CD14-positive monocyte (primary cell): ENCODE data around the gene CRYBG3. TPM values are rescaled to one million over a fixed set of nuclear protein-coding genes. Genes with fewer than 3 reads are reported as not detected.

Experiments
- DNase-seq, 3 donors: peaks; one replicate each; pipeline ENCODE4 v3.0.0-alpha.2; 2011 to 2022
- H2AFZ ChIP-seq: 2 replicates; pipeline ENCODE4 v1.6.0; 2012; ENCODE audit warnings: mild to moderate bottlenecking, low read depth, low read length, inconsistent platforms; ENCODE audit not compliant: insufficient read depth, poor library complexity, severe bottlenecking
- H3K27ac ChIP-seq, 2 donors: 1 replicate in 1 of 2; 2 replicates in 1 of 2; pipeline ENCODE4 v1.5.1; 2012 to 2013; ENCODE audit warnings: low read length in 2 of 2, control low read depth in 1 of 2, inconsistent platforms in 1 of 2, low read depth in 1 of 2, mild to moderate bottlenecking in 1 of 2
- H3K27me3 ChIP-seq, 2 donors: one replicate each; pipeline versions ENCODE4 v1.6.0 to v1.6.1; 2011 to 2013; ENCODE audit warnings: low read length in 2 of 2; ENCODE audit not compliant: control insufficient read depth in 2 of 2, insufficient read depth in 2 of 2
- H3K36me3 ChIP-seq, 2 donors: replicated peaks in 1 of 2; 1 replicate in 1 of 2; 2 replicates in 1 of 2; pipeline versions ENCODE4 v1.5.1 to v1.6.1; 2012 to 2013; ENCODE audit warnings: low read length in 2 of 2, control low read depth in 1 of 2, inconsistent platforms in 1 of 2, mild to moderate bottlenecking in 1 of 2; ENCODE audit not compliant: insufficient read depth in 2 of 2, control insufficient read depth in 1 of 2
- H3K4me1 ChIP-seq, 2 donors: 1 replicate in 1 of 2; 2 replicates in 1 of 2; pipeline versions ENCODE4 v1.5.1 to v1.6.1; 2012 to 2013; ENCODE audit warnings: low read length in 2 of 2, control low read depth in 1 of 2, inconsistent platforms in 1 of 2, mild to moderate bottlenecking in 1 of 2, moderate library complexity in 1 of 2; ENCODE audit not compliant: insufficient read depth in 2 of 2, control insufficient read depth in 1 of 2
- H3K4me2 ChIP-seq: replicated peaks from 2 replicates; pipeline ENCODE3; 2012; ENCODE audit warnings: low read length, moderate library complexity, mild to moderate bottlenecking; ENCODE audit not compliant: poor library complexity, severe bottlenecking; ENCODE audit errors: extremely low read depth
- H3K4me3 ChIP-seq, 3 experiments: fragments of 200-600 bp in 1 of 3; sonication (generic) in 1 of 3; replicated peaks in 1 of 3; 1 replicate in 2 of 3; 2 replicates in 1 of 3; pipeline ENCODE4 v1.5.1; 2011 to 2013; ENCODE audit warnings: low read length in 3 of 3, mild to moderate bottlenecking in 3 of 3, control low read depth in 2 of 3, low read depth in 2 of 3, inconsistent platforms in 1 of 3, moderate library complexity in 1 of 3
- H3K79me2 ChIP-seq: 2 replicates; pipeline ENCODE4 v1.6.0; 2012; ENCODE audit warnings: mild to moderate bottlenecking, control low read depth, inconsistent platforms, low read length, moderate library complexity; ENCODE audit not compliant: insufficient read depth
- H3K9ac ChIP-seq: 2 replicates; pipeline ENCODE4 v1.6.0; 2017; ENCODE audit warnings: low read length, mild to moderate bottlenecking; ENCODE audit not compliant: insufficient read depth, poor library complexity, severe bottlenecking
- H3K9me3 ChIP-seq, 2 donors: replicated peaks in 1 of 2; 1 replicate in 1 of 2; 2 replicates in 1 of 2; pipeline versions ENCODE4 v1.5.1 to v1.6.1; 2012 to 2013; ENCODE audit warnings: low read length in 2 of 2, control low read depth in 1 of 2; ENCODE audit not compliant: control insufficient read depth in 1 of 2, insufficient read depth in 1 of 2
- H4K20me1 ChIP-seq: 2 replicates; pipeline ENCODE4 v1.6.0; 2012; ENCODE audit warnings: mild to moderate bottlenecking, low read length, control low read depth, moderate library complexity; ENCODE audit not compliant: insufficient read depth
- H3K27ac Mint-ChIP-seq, 7 donors: one replicate each; pipeline ENCODE4 v1.8.0; 2020; ENCODE audit warnings: mild to moderate bottlenecking in 7 of 7, mixed read lengths in 7 of 7, moderate library complexity in 6 of 7, inconsistent platforms in 2 of 7
- H3K27me3 Mint-ChIP-seq, 3 donors: one replicate each; pipeline ENCODE4 v1.8.0; 2021 to 2022; ENCODE audit warnings: low read depth in 3 of 3, mild to moderate bottlenecking in 3 of 3, mixed read lengths in 3 of 3, moderate library complexity in 3 of 3, inconsistent platforms in 1 of 3
- H3K36me3 Mint-ChIP-seq, 2 donors: one replicate each; pipeline ENCODE4 v1.8.0; 2020; ENCODE audit warnings: mixed read lengths in 2 of 2, inconsistent platforms in 1 of 2, mild to moderate bottlenecking in 1 of 2
- H3K4me1 Mint-ChIP-seq: one replicate; pipeline ENCODE4 v1.8.0; 2020; ENCODE audit warnings: mild to moderate bottlenecking, mixed read lengths
- H3K4me3 Mint-ChIP-seq, 2 donors: one replicate each; pipeline ENCODE4 v1.8.0; 2020; ENCODE audit warnings: mild to moderate bottlenecking in 2 of 2, mixed read lengths in 2 of 2, moderate library complexity in 1 of 2
- H3K9me3 Mint-ChIP-seq, 7 donors: one replicate each; pipeline ENCODE4 v1.8.0; 2020 to 2022; ENCODE audit warnings: mixed read lengths in 7 of 7, mild to moderate bottlenecking in 6 of 7, moderate library complexity in 6 of 7, inconsistent platforms in 2 of 7
- CTCF ChIP-seq: fragments of 200-600 bp; IDR thresholded peaks from one replicate; pipeline ENCODE4 v1.8.0; 2022; ENCODE audit warnings: antibody characterized with exemption, mild to moderate bottlenecking
- WGBS: methylation state at CpG from one replicate; pipeline ENCODE4 v1.1.5; 2013; ENCODE audit warnings: missing lambda C conversion rate; ENCODE audit not compliant: insufficient coverage; 5-methylcytosine and 5-hydroxymethylcytosine counted together
- intact Hi-C, 2 donors: fragments of 100-400 bp; cut with micrococcal nuclease; formaldehyde crosslinking; loops; one replicate each; pipeline versions ENCODE4 v1.15.0 to v1.15.1; 2023
- polyA plus RNA-seq, 3 donors: library from polyadenylated mRNA; depleted of rRNA in 1 of 3; unstranded in 2 of 3; stranded (reverse) in 1 of 3; fragments of 300-500 nt in 2 of 3; fragments of >200 nt in 1 of 3; fragmentation: Illumina TruSeq in 2 of 3; gene quantifications; 1 replicate in 2 of 3; 2 replicates in 1 of 3; pipeline ENCODE4 v1.2.3, GENCODE V29; 2012 to 2021

The CRYBG3 gene
- polyA plus RNA-seq, 3 donors, result 2.3 to 6.8 (median 5.3) TPM

GRCh38 chr3:97885931-97886824 lies 64.4 kb downstream of the CRYBG3 start:
- Histone ChIP-seq H3K4me1 (peaks cover 0 to 9% of the 10 kb centered on the region in 2 donors), H3K79me2 (no peaks in the 10 kb centered on the region), H3K27me3 (no peaks in the 10 kb centered on the region), H3K4me3 (no peak overlapping the region), H3K36me3 (peaks cover 58 to 83% of the 10 kb centered on the region in 2 donors), H2AFZ (no peak overlapping the region), H3K9ac (no peak overlapping the region), H3K27ac (no peak overlapping the region), H3K4me2 (no peak overlapping the region), H3K9me3 (no peaks in the 10 kb centered on the region), H4K20me1 (no peaks in the 10 kb centered on the region)
- Mint-ChIP-seq H3K36me3 (peaks cover 63 to 72% of the 10 kb centered on the region in 2 donors), H3K27me3 (no peaks in the 10 kb centered on the region), H3K9me3 (peaks cover 0 to 2% (median 0%) of the 10 kb centered on the region in 7 donors), H3K4me1 (peaks cover 17% of the 10 kb centered on the region), H3K4me3 (no peak overlapping the region), H3K27ac (no peak overlapping the region)
- TF ChIP-seq CTCF, result no peak
- no CpG with 5 or more reads among the region's 3 CpGs for WGBS
- DNase-seq, result no peak
- intact Hi-C loops, result no loop called here

- no peak overlapping the region for H3K9ac ChIP-seq
- TF ChIP-seq CTCF, result no peak
- peaks cover 47 to 95% of the 10 kb centered on the region in 2 donors for H3K36me3 ChIP-seq
- H3K27me3 Mint-ChIP-seq, result no peaks in the 10 kb centered on the region
- H3K36me3 Mint-ChIP-seq, result peaks cover 67 to 68% of the 10 kb centered on the region in 2 donors
- H3K27me3 ChIP-seq, result no peaks in the 10 kb centered on the region
- no peaks in the 10 kb centered on the region for H3K9me3 ChIP-seq
- H3K4me3 Mint-ChIP-seq, result no peak overlapping the region
- H3K4me1 ChIP-seq, result no peaks in the 10 kb centered on the region
- H3K27ac ChIP-seq, result no peak overlapping the region
- no peak for DNase-seq
- no peaks in the 10 kb centered on the region for H3K79me2 ChIP-seq
- H4K20me1 ChIP-seq, result no peaks in the 10 kb centered on the region
- no peak overlapping the region for H2AFZ ChIP-seq
- WGBS, result 100% methylated on average over 2 of the region's 3 CpGs
- no peak overlapping the region for H3K4me2 ChIP-seq
- H3K4me3 ChIP-seq, result no peak overlapping the region
- H3K27ac Mint-ChIP-seq, result peak overlapping the region in 1 of 7 donors; percentile 15
- no peaks in the 10 kb centered on the region for H3K4me1 Mint-ChIP-seq
- intact Hi-C loops, result no loop called here
- no peaks in the 10 kb centered on the region for H3K9me3 Mint-ChIP-seq
Observed at GRCh38 chr3:97889814-97890213, 68.0 kb downstream of the CRYBG3 start.
